Ureter (tissue), 1 donor: ENCODE data around the gene FOXP1. TPM values are rescaled to one million over a fixed set of nuclear protein-coding genes. Genes with fewer than 3 reads are reported as not detected.

Source experiments
- DNase-seq: peaks from one replicate; pipeline ENCODE4 v3.0.0-alpha.2; 2020; ENCODE audit warnings: low spot score
- total RNA-seq: library from RNA; stranded (reverse); gene quantifications from one replicate; pipeline ENCODE4 v1.2.4, GENCODE V29; 2023
- donor health status: DM: yes; HTN: yes; CAD: no.

Gene FOXP1
- total RNA-seq, 1 donor from 2014 or later = 179 TPM

GRCh38 chr3:71398157-71398836 lies 185.2 kb downstream of the FOXP1 start:
- DNase-seq = no peak

- no peak for DNase-seq
Observed at GRCh38 chr3:71397726-71398125, 185.8 kb downstream of the FOXP1 start.

- DNase-seq = no peak
Observed at GRCh38 chr3:71397046-71397445, 186.5 kb downstream of the FOXP1 start.

GRCh38 chr3:71395927-71396695 lies 187.4 kb downstream of the FOXP1 start:
- DNase-seq = no peak

- no peak for DNase-seq
Observed at GRCh38 chr3:71395470-71395869, 188.1 kb downstream of the FOXP1 start.

GRCh38 chr3:71393745-71394144 lies 189.8 kb downstream of the FOXP1 start:
- no peak for DNase-seq

GRCh38 chr3:71393093-71393492 lies 190.4 kb downstream of the FOXP1 start:
- no peak for DNase-seq

- DNase-seq = no peak
Observed at GRCh38 chr3:71392251-71392650, 191.3 kb downstream of the FOXP1 start.

- DNase-seq = no peak
Observed at GRCh38 chr3:71391361-71391760, 192.2 kb downstream of the FOXP1 start.

- peak; percentile 67 for DNase-seq
Observed at GRCh38 chr3:71389911-71390573, 193.5 kb downstream of the FOXP1 start.

GRCh38 chr3:71389191-71389590 lies 194.3 kb downstream of the FOXP1 start:
- DNase-seq = no peak

GRCh38 chr3:71388535-71389120 lies 194.9 kb downstream of the FOXP1 start:
- DNase-seq = no peak

GRCh38 chr3:71387586-71387985 lies 195.9 kb downstream of the FOXP1 start:
- DNase-seq = no peak

- no peak for DNase-seq
Observed at GRCh38 chr3:71384837-71385716, 198.5 kb downstream of the FOXP1 start.

GRCh38 chr3:71384388-71384787 lies 199.1 kb downstream of the FOXP1 start:
- no peak for DNase-seq

GRCh38 chr3:71380096-71380495 lies 203.4 kb downstream of the FOXP1 start:
- DNase-seq = no peak

- no peak for DNase-seq
Observed at GRCh38 chr3:71378509-71378908, 205.0 kb downstream of the FOXP1 start.

GRCh38 chr3:71376911-71377310 lies 206.6 kb downstream of the FOXP1 start:
- no peak for DNase-seq

- DNase-seq = no peak
Observed at GRCh38 chr3:71376503-71376902, 207.0 kb downstream of the FOXP1 start.

GRCh38 chr3:71374582-71374981 lies 208.9 kb downstream of the FOXP1 start:
- DNase-seq = no peak

- no peak for DNase-seq
Observed at GRCh38 chr3:71372911-71373637, 210.5 kb downstream of the FOXP1 start.
